Breast epithelium (tissue), 3 donors: Measurements from ENCODE around the gene ATP2B3.

Experiments used
- POLR2A ChIP-seq: fragments of 450-650 bp; IDR thresholded peaks from one replicate; pipeline ENCODE4 v1.6.1; 2016; ENCODE audit warnings: antibody characterized with exemption, mild to moderate bottlenecking, moderate library complexity
- POLR2AphosphoS5 ChIP-seq, 3 donors: sonication (generic); formaldehyde crosslinking; IDR thresholded peaks; one replicate each; pipeline ENCODE4 v1.6.1; 2017; ENCODE audit warnings: antibody characterized with exemption in 3 of 3
- TF ChIP-seq, protein P1 (sequence below), 3 donors: fragments of 450-650 bp; IDR thresholded peaks; one replicate each; pipeline ENCODE4 v1.5.1; 2016 to 2017; ENCODE audit warnings: antibody characterized with exemption in 3 of 3, mild to moderate bottlenecking in 3 of 3, moderate library complexity in 3 of 3

- TF ChIP-seq, protein P1, sequence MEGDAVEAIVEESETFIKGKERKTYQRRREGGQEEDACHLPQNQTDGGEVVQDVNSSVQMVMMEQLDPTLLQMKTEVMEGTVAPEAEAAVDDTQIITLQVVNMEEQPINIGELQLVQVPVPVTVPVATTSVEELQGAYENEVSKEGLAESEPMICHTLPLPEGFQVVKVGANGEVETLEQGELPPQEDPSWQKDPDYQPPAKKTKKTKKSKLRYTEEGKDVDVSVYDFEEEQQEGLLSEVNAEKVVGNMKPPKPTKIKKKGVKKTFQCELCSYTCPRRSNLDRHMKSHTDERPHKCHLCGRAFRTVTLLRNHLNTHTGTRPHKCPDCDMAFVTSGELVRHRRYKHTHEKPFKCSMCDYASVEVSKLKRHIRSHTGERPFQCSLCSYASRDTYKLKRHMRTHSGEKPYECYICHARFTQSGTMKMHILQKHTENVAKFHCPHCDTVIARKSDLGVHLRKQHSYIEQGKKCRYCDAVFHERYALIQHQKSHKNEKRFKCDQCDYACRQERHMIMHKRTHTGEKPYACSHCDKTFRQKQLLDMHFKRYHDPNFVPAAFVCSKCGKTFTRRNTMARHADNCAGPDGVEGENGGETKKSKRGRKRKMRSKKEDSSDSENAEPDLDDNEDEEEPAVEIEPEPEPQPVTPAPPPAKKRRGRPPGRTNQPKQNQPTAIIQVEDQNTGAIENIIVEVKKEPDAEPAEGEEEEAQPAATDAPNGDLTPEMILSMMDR (IDR thresholded peaks at IDR 0.05): no peak
- TF ChIP-seq POLR2A: no peak
- no peak for TF ChIP-seq POLR2AphosphoS5 (IDR thresholded peaks at IDR 0.05)
Measured at GRCh38 chrX:153608376-153608775, 90.9 kb downstream of the ATP2B3 start.
